Astrocyte (in vitro differentiated cells and primary cell): ENCODE data around the gene INVS.

Experiments used
- CTCF ChIP-seq: IDR thresholded peaks from 2 replicates; pipeline ENCODE4 v1.5.1; 2011; ENCODE audit warnings: low read depth, mild to moderate bottlenecking, inconsistent platforms, low read length, moderate library complexity; ENCODE audit not compliant: insufficient read depth
- EZH2 ChIP-seq: IDR thresholded peaks from 2 replicates; pipeline ENCODE4 v1.6.1; 2012; ENCODE audit warnings: mild to moderate bottlenecking, low read length, inconsistent platforms; ENCODE audit not compliant: insufficient read depth

- TF ChIP-seq CTCF (no peak), EZH2 (no peak)
These were observed 195.8 kb downstream of the INVS start for GRCh38 chr9:100294806-100295205.
